Mesendoderm (in vitro differentiated cells): ENCODE measurements around the gene ATG7.

ENCODE experiments used
- DNase-seq: peaks from one replicate; pipeline ENCODE4 v3.0.0; 2013
- H2AK5ac ChIP-seq: 2 replicates; pipeline ENCODE4 v1.6.1; 2013; ENCODE audit warnings: low read length, inconsistent platforms
- H2BK120ac ChIP-seq: 2 replicates; pipeline ENCODE4 v1.6.1; 2013; ENCODE audit warnings: low read depth, mild to moderate bottlenecking, low read length, moderate library complexity, mixed read lengths
- H2BK15ac ChIP-seq: replicated peaks from 2 replicates; pipeline ENCODE4 v1.6.1; 2013; ENCODE audit warnings: low read depth, mild to moderate bottlenecking, moderate library complexity
- H2BK5ac ChIP-seq: 2 replicates; pipeline ENCODE4 v1.6.1; 2013; ENCODE audit warnings: low read length, inconsistent platforms
- H3K18ac ChIP-seq: 2 replicates; pipeline ENCODE4 v1.6.1; 2013; ENCODE audit warnings: mild to moderate bottlenecking, low read length, mixed read lengths
- H3K23ac ChIP-seq: one replicate; pipeline ENCODE4 v1.6.1; 2013; ENCODE audit warnings: low read length
- H3K27ac ChIP-seq: 2 replicates; pipeline ENCODE4 v1.5.1; 2013; ENCODE audit warnings: low read depth, mild to moderate bottlenecking, inconsistent platforms, low read length, moderate library complexity
- H3K27me3 ChIP-seq: 2 replicates; pipeline ENCODE4 v1.6.1; 2013; ENCODE audit warnings: low read length, control low read depth, mild to moderate bottlenecking, inconsistent platforms; ENCODE audit not compliant: insufficient read depth, poor library complexity
- H3K36me3 ChIP-seq: 2 replicates; pipeline ENCODE4 v1.6.1; 2013; ENCODE audit warnings: low read length, inconsistent platforms; ENCODE audit not compliant: control insufficient read depth, insufficient read depth
- H3K4ac ChIP-seq: one replicate; pipeline ENCODE4 v1.6.1; 2013; ENCODE audit warnings: low read depth, mild to moderate bottlenecking, low read length, moderate library complexity
- H3K4me1 ChIP-seq: 2 replicates; pipeline ENCODE4 v1.6.1; 2013; ENCODE audit warnings: low read depth, low read length, inconsistent platforms; ENCODE audit not compliant: control insufficient read depth
- H3K4me2 ChIP-seq: 2 replicates; pipeline ENCODE4 v1.6.1; 2013; ENCODE audit warnings: low read length
- H3K4me3 ChIP-seq: 2 replicates; pipeline ENCODE4 v1.5.1; 2013; ENCODE audit warnings: mild to moderate bottlenecking, low read length
- H3K56ac ChIP-seq: one replicate; pipeline ENCODE4 v1.6.1; 2013; ENCODE audit warnings: low read length
- H3K79me1 ChIP-seq: 2 replicates; pipeline ENCODE4 v1.6.1; 2013; ENCODE audit warnings: low read length, inconsistent platforms
- H3K79me2 ChIP-seq: 2 replicates; pipeline ENCODE4 v1.6.1; 2013; ENCODE audit warnings: mild to moderate bottlenecking, low read length; ENCODE audit not compliant: control insufficient read depth, insufficient read depth
- H3K9ac ChIP-seq: 2 replicates; pipeline ENCODE4 v1.6.1; 2013; ENCODE audit warnings: low read length, inconsistent platforms
- H4K5ac ChIP-seq: one replicate; pipeline ENCODE4 v1.6.1; 2013; ENCODE audit warnings: low read length
- H4K8ac ChIP-seq: one replicate; pipeline ENCODE4 v1.6.1; 2013; ENCODE audit warnings: low read depth, mild to moderate bottlenecking, control low read depth, low read length, moderate library complexity
- WGBS: extraction: QIAGEN DNeasy Blood & Tissue Kit; methylation state at CpG from one replicate; pipeline ENCODE4 v1.1.7; 2013; ENCODE audit warnings: low lambda C conversion rate, missing lambda C conversion rate; ENCODE audit not compliant: insufficient coverage; ENCODE audit errors: extremely low coverage; 5-methylcytosine and 5-hydroxymethylcytosine counted together

Gene ATG7

GRCh38 chr3:11422291-11422690, 150.1 kb downstream of the ATG7 start:
- no CpG with 5 or more reads among the region's 1 CpG for WGBS
- Histone ChIP-seq H2AK5ac (no peak overlapping the region), H3K56ac (no peak overlapping the region)

GRCh38 chr3:11423868-11424267, 151.7 kb downstream of the ATG7 start:
- H3K79me1 ChIP-seq = no peaks in the 10 kb centered on the region
- no peaks in the 10 kb centered on the region for H3K79me2 ChIP-seq
- H2BK120ac ChIP-seq = no peak overlapping the region
- H3K4me1 ChIP-seq = peaks cover 2% of the 10 kb centered on the region
- H2BK15ac ChIP-seq = no peak overlapping the region
- no peak overlapping the region for H4K8ac ChIP-seq
- no peak overlapping the region for H2BK5ac ChIP-seq
- no peak overlapping the region for H2AK5ac ChIP-seq
- DNase-seq = no peak
- no peak overlapping the region for H3K4me2 ChIP-seq
- H3K18ac ChIP-seq = no peak overlapping the region
- no peak overlapping the region for H3K4ac ChIP-seq
- no peak overlapping the region for H3K23ac ChIP-seq
- no peak overlapping the region for H4K5ac ChIP-seq
- no peak overlapping the region for H3K9ac ChIP-seq
- WGBS = no CpG with 5 or more reads among the region's 6 CpGs
- H3K56ac ChIP-seq = no peak overlapping the region
- H3K36me3 ChIP-seq = no peaks in the 10 kb centered on the region
- no peak overlapping the region for H3K27ac ChIP-seq
- H3K27me3 ChIP-seq = no peaks in the 10 kb centered on the region
- H3K4me3 ChIP-seq = no peak overlapping the region

More at GRCh38 chr3:11422291-11422690, 150.1 kb downstream of the ATG7 start:
- no peak overlapping the region for H3K18ac ChIP-seq
- H2BK5ac ChIP-seq = no peak overlapping the region
- H3K9ac ChIP-seq = no peak overlapping the region
- no peak overlapping the region for H3K4me2 ChIP-seq
- H2BK120ac ChIP-seq = no peak overlapping the region
- no peaks in the 10 kb centered on the region for H3K79me2 ChIP-seq
- H2BK15ac ChIP-seq = no peak overlapping the region
- H3K27ac ChIP-seq = no peak overlapping the region
- no peak overlapping the region for H3K23ac ChIP-seq
- no peak overlapping the region for H3K4me3 ChIP-seq
- H3K4me1 ChIP-seq = peaks cover 2% of the 10 kb centered on the region
- DNase-seq = no peak
- no peak overlapping the region for H4K8ac ChIP-seq
- H3K4ac ChIP-seq = no peak overlapping the region
- H3K36me3 ChIP-seq = no peaks in the 10 kb centered on the region
- H3K27me3 ChIP-seq = no peaks in the 10 kb centered on the region
- no peaks in the 10 kb centered on the region for H3K79me1 ChIP-seq
- H4K5ac ChIP-seq = no peak overlapping the region

GRCh38 chr3:11424277-11424676, 152.1 kb downstream of the ATG7 start:
- Histone ChIP-seq H3K18ac (no peak overlapping the region), H2AK5ac (no peak overlapping the region), H3K36me3 (no peaks in the 10 kb centered on the region), H3K9ac (no peak overlapping the region), H3K79me1 (no peaks in the 10 kb centered on the region), H3K4ac (no peak overlapping the region), H3K4me3 (no peak overlapping the region), H2BK120ac (no peak overlapping the region), H4K8ac (no peak overlapping the region), H3K27me3 (no peaks in the 10 kb centered on the region), H3K27ac (no peak overlapping the region), H3K4me2 (no peak overlapping the region), H2BK15ac (no peak overlapping the region), H3K79me2 (no peaks in the 10 kb centered on the region), H3K4me1 (peaks cover 2% of the 10 kb centered on the region), H3K23ac (no peak overlapping the region), H2BK5ac (no peak overlapping the region), H4K5ac (no peak overlapping the region), H3K56ac (no peak overlapping the region)
- WGBS = no CpG with 5 or more reads among the region's 2 CpGs
- no peak for DNase-seq

GRCh38 chr3:11430207-11430606, 158.0 kb downstream of the ATG7 start:
- no peak overlapping the region for H4K5ac ChIP-seq
- H3K4me2 ChIP-seq = no peak overlapping the region
- no CpG with 5 or more reads among the region's 6 CpGs for WGBS
- H3K4me3 ChIP-seq = no peak overlapping the region
- H3K27me3 ChIP-seq = no peaks in the 10 kb centered on the region
- no peak overlapping the region for H2BK120ac ChIP-seq
- no peak overlapping the region for H3K56ac ChIP-seq
- no peak overlapping the region for H2BK15ac ChIP-seq
- H4K8ac ChIP-seq = no peak overlapping the region
- no peaks in the 10 kb centered on the region for H3K79me1 ChIP-seq
- no peak overlapping the region for H3K18ac ChIP-seq
- no peaks in the 10 kb centered on the region for H3K36me3 ChIP-seq
- no peak overlapping the region for H2AK5ac ChIP-seq
- H3K4ac ChIP-seq = no peak overlapping the region
- H3K79me2 ChIP-seq = no peaks in the 10 kb centered on the region
- no peak overlapping the region for H3K27ac ChIP-seq
- DNase-seq = no peak
- H2BK5ac ChIP-seq = no peak overlapping the region
- no peak overlapping the region for H3K23ac ChIP-seq
- peaks cover 2% of the 10 kb centered on the region for H3K4me1 ChIP-seq
- H3K9ac ChIP-seq = no peak overlapping the region

- Histone ChIP-seq H4K8ac (no peak overlapping the region), H2AK5ac (no peak overlapping the region), H3K56ac (no peak overlapping the region), H3K27ac (no peak overlapping the region), H3K4me2 (no peak overlapping the region), H2BK120ac (no peak overlapping the region), H2BK5ac (no peak overlapping the region), H3K79me2 (no peaks in the 10 kb centered on the region), H2BK15ac (no peak overlapping the region), H4K5ac (no peak overlapping the region), H3K79me1 (no peaks in the 10 kb centered on the region), H3K18ac (no peak overlapping the region), H3K4me3 (no peak overlapping the region), H3K27me3 (no peaks in the 10 kb centered on the region), H3K23ac (no peak overlapping the region), H3K9ac (no peak overlapping the region), H3K36me3 (no peaks in the 10 kb centered on the region), H3K4me1 (peaks cover 2% of the 10 kb centered on the region), H3K4ac (no peak overlapping the region)
- no peak for DNase-seq
- no CpG with 5 or more reads among the region's 2 CpGs for WGBS
Measured at GRCh38 chr3:11430624-11431023, 158.4 kb downstream of the ATG7 start.

GRCh38 chr3:11431319-11431718, 159.1 kb downstream of the ATG7 start:
- no peak overlapping the region for H2BK15ac ChIP-seq
- no peak overlapping the region for H3K9ac ChIP-seq
- H4K8ac ChIP-seq = no peak overlapping the region
- H3K23ac ChIP-seq = no peak overlapping the region
- peaks cover 2% of the 10 kb centered on the region for H3K4me1 ChIP-seq
- no peak overlapping the region for H3K56ac ChIP-seq
- no CpG with 5 or more reads among the region's 3 CpGs for WGBS
- H2AK5ac ChIP-seq = no peak overlapping the region
- no peak overlapping the region for H3K4me3 ChIP-seq
- no peak overlapping the region for H3K4ac ChIP-seq
- no peak overlapping the region for H2BK120ac ChIP-seq
- H2BK5ac ChIP-seq = no peak overlapping the region
- H3K36me3 ChIP-seq = no peaks in the 10 kb centered on the region
- H3K27ac ChIP-seq = no peak overlapping the region
- no peak overlapping the region for H3K4me2 ChIP-seq
- no peak overlapping the region for H3K18ac ChIP-seq
- H3K79me2 ChIP-seq = no peaks in the 10 kb centered on the region
- no peak for DNase-seq
- no peaks in the 10 kb centered on the region for H3K27me3 ChIP-seq
- H3K79me1 ChIP-seq = no peaks in the 10 kb centered on the region
- no peak overlapping the region for H4K5ac ChIP-seq
